ENCODE data around the gene SDC4. TPM values are rescaled to one million over a fixed set of nuclear protein-coding genes. Genes with fewer than 3 reads are reported as not detected.

SDC4 gene
- total RNA-seq, 6 experiments from 2014 or later = 122 to 146 (median 135) TPM

DNA sequence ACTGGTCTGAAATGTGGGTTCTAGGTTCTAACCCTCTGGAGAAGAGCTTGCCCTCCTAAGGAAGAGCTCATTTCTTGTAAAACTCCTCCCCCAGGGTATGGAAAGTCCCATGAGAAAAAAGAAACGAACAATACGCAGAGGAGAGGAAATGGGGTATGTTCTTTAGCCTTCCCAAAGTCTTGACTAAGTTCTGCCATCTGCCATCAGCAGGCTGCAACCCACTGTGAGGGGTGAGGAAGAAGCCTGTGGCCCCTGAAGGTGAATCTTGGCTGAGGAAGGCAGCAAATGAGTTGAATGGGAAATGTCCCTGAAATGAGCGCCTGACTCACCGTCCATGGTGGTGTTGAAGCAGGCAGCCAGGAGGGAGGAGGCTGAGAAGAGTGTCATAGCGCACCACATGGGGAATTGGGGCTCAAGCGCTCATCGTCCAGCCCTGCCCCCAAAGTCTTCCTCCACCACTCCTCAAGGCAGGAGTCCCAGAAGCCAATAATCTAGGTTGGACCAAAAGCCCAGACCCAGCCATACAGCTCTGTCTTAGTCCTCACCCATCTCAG lies 29.8 kb downstream of the SDC4 start:
- peaks cover 21% of the 10 kb centered on the region for H3K27me3 Mint-ChIP-seq (ENCODE audit: insufficient read depth)
- TF ChIP-seq, protein P1, sequence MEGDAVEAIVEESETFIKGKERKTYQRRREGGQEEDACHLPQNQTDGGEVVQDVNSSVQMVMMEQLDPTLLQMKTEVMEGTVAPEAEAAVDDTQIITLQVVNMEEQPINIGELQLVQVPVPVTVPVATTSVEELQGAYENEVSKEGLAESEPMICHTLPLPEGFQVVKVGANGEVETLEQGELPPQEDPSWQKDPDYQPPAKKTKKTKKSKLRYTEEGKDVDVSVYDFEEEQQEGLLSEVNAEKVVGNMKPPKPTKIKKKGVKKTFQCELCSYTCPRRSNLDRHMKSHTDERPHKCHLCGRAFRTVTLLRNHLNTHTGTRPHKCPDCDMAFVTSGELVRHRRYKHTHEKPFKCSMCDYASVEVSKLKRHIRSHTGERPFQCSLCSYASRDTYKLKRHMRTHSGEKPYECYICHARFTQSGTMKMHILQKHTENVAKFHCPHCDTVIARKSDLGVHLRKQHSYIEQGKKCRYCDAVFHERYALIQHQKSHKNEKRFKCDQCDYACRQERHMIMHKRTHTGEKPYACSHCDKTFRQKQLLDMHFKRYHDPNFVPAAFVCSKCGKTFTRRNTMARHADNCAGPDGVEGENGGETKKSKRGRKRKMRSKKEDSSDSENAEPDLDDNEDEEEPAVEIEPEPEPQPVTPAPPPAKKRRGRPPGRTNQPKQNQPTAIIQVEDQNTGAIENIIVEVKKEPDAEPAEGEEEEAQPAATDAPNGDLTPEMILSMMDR (IDR thresholded peaks at IDR 0.05) = no peak
- H3K27ac Mint-ChIP-seq = no peak overlapping the region
- H3K4me1 Mint-ChIP-seq (ENCODE audit: low read depth) = peaks cover 6% of the 10 kb centered on the region
- no peak overlapping the region for H3K4me3 Mint-ChIP-seq
- no peaks in the 10 kb centered on the region for H3K36me3 Mint-ChIP-seq (ENCODE audit: low read depth)
- DNase-seq = no peak
- H3K9me3 Mint-ChIP-seq = no peaks in the 10 kb centered on the region

DNA sequence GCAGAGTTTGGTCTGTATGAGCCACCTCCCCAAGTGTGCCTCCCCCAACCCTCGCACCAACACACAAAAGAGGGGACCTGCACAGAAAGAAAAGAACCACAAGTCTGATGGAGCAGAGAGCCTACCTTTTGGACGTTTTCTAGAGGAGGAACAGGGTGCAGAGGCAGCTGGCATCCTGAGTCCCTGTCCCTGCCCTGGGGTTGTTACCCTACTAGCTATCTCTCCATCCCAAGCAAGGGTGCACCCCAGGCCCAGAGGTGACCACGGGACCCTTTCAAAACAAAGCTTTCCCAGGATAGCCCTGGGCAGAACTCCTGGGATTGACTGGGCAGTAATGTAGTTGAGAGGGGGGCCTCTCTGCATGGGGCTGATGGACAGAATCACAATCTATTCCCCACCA lies 30.4 kb downstream of the SDC4 start:
- H3K27ac Mint-ChIP-seq = no peak overlapping the region
- no peak overlapping the region for H3K4me3 Mint-ChIP-seq
- DNase-seq = no peak
- H3K9me3 Mint-ChIP-seq = no peaks in the 10 kb centered on the region
- TF ChIP-seq, protein P1 (IDR thresholded peaks at IDR 0.05) = no peak
- H3K36me3 Mint-ChIP-seq (ENCODE audit: low read depth) = no peaks in the 10 kb centered on the region
- peaks cover 21% of the 10 kb centered on the region for H3K27me3 Mint-ChIP-seq (ENCODE audit: insufficient read depth)
- H3K4me1 Mint-ChIP-seq (ENCODE audit: low read depth) = peaks cover 6% of the 10 kb centered on the region

DNA sequence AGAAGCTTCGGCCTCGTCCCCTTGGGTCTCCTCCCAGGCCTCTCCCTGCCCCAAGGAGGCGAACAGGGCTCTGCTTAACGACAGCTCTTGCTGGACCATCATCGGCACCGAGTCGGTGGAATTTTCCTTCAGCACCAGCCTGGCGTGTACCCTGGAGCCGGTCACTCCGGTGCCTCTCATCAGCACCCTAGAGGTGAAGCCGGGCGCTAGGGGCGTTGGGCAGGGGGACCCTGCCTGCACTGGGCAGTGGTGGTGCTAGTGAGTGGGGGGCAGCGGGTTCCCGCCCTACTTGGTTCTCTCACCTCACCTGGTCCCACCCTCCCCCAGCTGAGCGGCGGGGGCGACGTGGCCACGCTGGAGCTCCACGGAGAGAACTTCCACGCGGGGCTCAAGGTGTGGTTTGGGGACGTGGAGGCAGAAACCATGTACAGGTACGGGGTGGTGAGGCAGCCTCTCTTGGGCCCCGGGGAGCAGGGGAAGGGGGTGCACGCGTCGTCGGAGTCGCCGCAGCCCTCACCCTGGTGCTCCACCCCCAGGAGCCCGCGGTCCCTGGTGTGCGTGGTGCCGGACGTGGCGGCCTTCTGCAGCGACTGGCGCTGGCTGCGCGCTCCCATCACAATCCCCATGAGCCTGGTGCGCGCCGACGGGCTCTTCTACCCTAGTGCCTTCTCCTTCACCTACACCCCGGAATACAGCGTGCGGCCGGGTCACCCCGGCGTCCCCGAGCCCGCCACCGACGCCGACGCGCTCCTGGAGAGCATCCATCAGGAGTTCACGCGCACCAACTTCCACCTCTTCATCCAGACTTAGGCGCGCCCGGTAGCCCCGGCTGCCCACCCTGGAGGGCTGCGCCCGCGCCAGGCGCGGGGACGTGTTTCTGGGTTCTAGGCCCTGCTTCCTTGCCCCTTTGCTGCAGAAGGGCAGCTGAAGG lies 31.8 kb downstream of the SDC4 start:
- Mint-ChIP-seq H3K27me3 (ENCODE audit: insufficient read depth) (peaks cover 23% of the 10 kb centered on the region), H3K36me3 (ENCODE audit: low read depth) (no peaks in the 10 kb centered on the region), H3K27ac (no peak overlapping the region), H3K4me1 (ENCODE audit: low read depth) (peaks cover 7% of the 10 kb centered on the region), H3K9me3 (no peaks in the 10 kb centered on the region), H3K4me3 (no peak overlapping the region)
- TF ChIP-seq, protein P1 (IDR thresholded peaks at IDR 0.05) = no peak
- no peak for DNase-seq

DNA sequence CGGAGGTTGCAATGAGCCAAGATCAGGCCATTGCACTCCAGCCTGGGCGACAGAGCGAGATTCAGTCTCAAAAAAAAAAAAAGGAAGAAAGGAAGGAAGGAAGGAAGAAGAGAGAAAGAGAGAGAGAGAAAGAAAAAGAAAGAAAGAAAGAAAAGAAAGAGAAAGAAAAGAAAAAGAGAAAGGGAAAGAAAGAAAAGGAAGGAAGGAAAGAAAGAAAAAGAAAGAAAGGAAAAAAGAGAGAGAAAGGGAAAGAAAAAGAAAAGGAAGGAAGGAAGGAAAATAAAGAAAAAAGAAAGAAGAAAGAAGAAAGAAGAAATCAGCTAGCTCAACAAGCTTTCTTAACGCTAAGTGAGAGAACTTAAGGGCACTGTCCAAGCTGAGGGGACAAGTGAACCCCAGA lies 32.6 kb downstream of the SDC4 start:
- Mint-ChIP-seq H3K27ac (no peak overlapping the region), H3K36me3 (ENCODE audit: low read depth) (no peaks in the 10 kb centered on the region), H3K4me3 (no peak overlapping the region), H3K9me3 (no peaks in the 10 kb centered on the region), H3K4me1 (ENCODE audit: low read depth) (peaks cover 15% of the 10 kb centered on the region), H3K27me3 (ENCODE audit: insufficient read depth) (peaks cover 27% of the 10 kb centered on the region)
- no peak for DNase-seq
- TF ChIP-seq, protein P1 (IDR thresholded peaks at IDR 0.05) = no peak

DNA sequence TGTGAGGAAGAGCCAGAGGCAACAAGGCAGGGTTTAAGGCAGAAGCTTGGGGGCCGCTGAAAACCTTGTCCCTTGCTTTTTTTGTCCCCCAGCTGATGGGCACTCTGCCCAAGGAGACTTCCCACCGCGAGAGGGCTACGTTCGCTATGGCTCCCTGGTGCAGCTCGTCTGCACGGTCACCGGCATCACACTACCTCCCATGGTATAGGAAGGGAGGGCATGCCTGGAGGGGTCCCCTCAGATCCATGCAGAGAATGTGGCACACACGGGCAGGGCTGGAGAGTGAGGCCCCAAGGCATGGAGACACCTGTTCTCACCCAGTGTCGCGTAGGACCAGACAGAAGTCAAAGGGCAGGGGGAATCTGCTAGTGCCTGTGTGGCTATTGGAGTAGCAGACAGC lies 34.3 kb downstream of the SDC4 start:
- no peaks in the 10 kb centered on the region for H3K36me3 Mint-ChIP-seq (ENCODE audit: low read depth)
- H3K27me3 Mint-ChIP-seq (ENCODE audit: insufficient read depth) = peaks cover 26% of the 10 kb centered on the region
- H3K4me3 Mint-ChIP-seq = no peak overlapping the region
- H3K27ac Mint-ChIP-seq = no peak overlapping the region
- TF ChIP-seq, protein P1 (IDR thresholded peaks at IDR 0.05) = no peak
- DNase-seq = no peak
- no peaks in the 10 kb centered on the region for H3K9me3 Mint-ChIP-seq
- H3K4me1 Mint-ChIP-seq (ENCODE audit: low read depth) = peaks cover 13% of the 10 kb centered on the region

All from HFFc6 (cell line).